Fibroblast of the aortic adventitia (primary cell): Measurements from ENCODE around the gene PSTPIP1. TPM values are rescaled to one million over a fixed set of nuclear protein-coding genes. Genes with fewer than 3 reads are reported as not detected.

ENCODE experiments used
- DNase-seq: peaks from one replicate; pipeline ENCODE4 v3.0.0-alpha.2; 2010; ENCODE audit warnings: low read depth
- H3K4me3 ChIP-seq: 2 replicates; pipeline ENCODE4 v1.5.1; 2011; ENCODE audit warnings: low read depth, mild to moderate bottlenecking, control low read depth, low read length, moderate library complexity
- total RNA-seq: library from RNA; depleted of rRNA; stranded (reverse); fragments of >200 nt; gene quantifications from 2 replicates; pipeline ENCODE4 v1.2.3, GENCODE V29; 2012; ENCODE audit warnings: low replicate concordance
- TF ChIP-seq, protein P1 (sequence below): IDR thresholded peaks from 2 replicates; pipeline ENCODE4 v1.5.1; 2011; ENCODE audit warnings: mild to moderate bottlenecking, low read length, control low read depth, inconsistent platforms; ENCODE audit not compliant: insufficient read depth

The PSTPIP1 gene
- total RNA-seq, 1 donor, result 0.18 TPM

DNA sequence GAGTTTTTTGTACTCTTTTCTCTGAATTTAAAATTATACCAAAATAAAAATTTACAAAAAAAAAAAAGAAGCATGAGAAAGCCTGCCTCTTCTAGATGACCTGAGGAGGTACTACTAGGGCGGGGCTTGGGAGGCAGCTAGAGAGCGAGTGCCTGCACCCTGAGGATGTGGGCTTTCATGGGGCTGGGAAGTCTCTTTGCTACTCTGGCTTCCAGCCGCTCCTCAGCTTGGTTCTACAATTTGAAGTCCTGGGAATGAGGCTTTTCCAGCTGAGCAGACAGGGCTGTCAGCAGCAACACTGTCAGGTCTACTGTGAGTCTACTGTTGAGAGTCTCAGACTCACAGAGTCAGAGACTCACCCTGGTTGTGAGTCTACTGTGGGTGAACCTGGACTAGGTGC is 8.2 kb upstream of the PSTPIP1 start:
- DNase-seq, result no peak
- H3K4me3 ChIP-seq, result no peak overlapping the region
- TF ChIP-seq, protein P1, sequence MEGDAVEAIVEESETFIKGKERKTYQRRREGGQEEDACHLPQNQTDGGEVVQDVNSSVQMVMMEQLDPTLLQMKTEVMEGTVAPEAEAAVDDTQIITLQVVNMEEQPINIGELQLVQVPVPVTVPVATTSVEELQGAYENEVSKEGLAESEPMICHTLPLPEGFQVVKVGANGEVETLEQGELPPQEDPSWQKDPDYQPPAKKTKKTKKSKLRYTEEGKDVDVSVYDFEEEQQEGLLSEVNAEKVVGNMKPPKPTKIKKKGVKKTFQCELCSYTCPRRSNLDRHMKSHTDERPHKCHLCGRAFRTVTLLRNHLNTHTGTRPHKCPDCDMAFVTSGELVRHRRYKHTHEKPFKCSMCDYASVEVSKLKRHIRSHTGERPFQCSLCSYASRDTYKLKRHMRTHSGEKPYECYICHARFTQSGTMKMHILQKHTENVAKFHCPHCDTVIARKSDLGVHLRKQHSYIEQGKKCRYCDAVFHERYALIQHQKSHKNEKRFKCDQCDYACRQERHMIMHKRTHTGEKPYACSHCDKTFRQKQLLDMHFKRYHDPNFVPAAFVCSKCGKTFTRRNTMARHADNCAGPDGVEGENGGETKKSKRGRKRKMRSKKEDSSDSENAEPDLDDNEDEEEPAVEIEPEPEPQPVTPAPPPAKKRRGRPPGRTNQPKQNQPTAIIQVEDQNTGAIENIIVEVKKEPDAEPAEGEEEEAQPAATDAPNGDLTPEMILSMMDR, result no peak

DNA sequence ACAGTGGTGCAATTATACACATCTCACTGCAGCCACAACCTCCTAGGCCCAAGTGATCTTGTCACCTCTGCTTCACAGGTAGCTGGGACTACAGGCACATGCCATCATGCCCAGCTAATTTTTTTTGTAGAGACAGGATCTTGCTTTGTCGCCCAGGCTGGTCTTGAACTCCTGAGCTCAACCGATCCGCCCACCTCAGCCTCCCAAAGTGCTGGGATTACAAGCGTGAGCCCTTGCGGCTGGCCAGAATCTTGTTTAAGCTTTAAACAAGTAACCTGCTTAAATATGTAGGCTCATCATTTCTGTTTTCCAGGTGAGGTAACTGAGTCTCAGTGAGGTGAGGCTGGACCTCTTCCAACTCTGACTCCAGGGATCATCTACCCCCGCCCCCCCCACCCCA is 7.7 kb upstream of the PSTPIP1 start:
- TF ChIP-seq, protein P1, result no peak
- no peak overlapping the region for H3K4me3 ChIP-seq
- DNase-seq, result no peak

DNA sequence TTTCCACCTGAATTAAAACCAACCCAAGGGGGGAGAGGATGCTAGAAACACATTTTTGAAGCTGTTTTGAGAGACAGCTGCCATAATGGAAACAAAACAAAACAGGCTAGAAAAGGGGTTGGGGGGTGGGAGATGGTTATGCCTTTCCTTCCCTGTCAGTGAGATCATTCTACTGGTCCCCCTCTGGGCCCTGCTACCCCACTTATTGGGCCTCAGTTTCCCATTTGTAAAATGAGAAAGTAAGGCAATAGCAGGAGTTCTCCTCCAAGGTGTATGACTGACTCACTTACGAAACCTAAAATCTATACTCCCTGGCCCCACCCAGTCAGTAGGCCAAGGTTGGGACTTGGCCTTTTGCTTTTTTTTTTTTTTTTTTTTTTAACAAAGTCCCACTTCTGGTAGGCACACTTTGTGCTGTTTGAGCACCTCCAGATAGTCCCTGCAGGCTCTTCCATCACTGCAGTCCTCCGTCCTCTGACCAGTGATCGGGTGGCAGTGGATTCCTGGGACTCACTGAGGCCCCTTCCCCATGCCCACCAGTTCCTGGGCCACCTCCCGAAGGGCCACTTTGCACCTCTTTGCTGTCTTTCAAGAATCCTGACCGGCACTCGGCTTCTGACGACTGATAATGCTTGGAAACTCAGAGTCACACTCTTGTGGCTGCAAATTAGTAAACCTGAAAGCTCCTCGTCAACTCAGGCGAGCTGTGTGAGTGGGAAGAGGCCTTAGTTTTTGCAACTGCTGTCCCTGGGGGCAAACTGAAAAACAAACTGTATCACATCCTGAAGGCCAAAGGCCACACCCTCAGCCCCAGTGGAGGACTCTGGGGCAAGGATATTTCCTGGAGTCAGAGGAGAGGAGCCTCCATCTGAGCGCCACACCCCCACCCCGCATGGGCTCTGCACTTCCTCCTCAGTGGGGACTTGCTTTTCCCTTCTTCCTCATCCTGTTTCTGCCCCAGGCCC is 6.7 kb upstream of the PSTPIP1 start:
- DNase-seq, result no peak
- H3K4me3 ChIP-seq, result no peak overlapping the region
- TF ChIP-seq, protein P1, result no peak

DNA sequence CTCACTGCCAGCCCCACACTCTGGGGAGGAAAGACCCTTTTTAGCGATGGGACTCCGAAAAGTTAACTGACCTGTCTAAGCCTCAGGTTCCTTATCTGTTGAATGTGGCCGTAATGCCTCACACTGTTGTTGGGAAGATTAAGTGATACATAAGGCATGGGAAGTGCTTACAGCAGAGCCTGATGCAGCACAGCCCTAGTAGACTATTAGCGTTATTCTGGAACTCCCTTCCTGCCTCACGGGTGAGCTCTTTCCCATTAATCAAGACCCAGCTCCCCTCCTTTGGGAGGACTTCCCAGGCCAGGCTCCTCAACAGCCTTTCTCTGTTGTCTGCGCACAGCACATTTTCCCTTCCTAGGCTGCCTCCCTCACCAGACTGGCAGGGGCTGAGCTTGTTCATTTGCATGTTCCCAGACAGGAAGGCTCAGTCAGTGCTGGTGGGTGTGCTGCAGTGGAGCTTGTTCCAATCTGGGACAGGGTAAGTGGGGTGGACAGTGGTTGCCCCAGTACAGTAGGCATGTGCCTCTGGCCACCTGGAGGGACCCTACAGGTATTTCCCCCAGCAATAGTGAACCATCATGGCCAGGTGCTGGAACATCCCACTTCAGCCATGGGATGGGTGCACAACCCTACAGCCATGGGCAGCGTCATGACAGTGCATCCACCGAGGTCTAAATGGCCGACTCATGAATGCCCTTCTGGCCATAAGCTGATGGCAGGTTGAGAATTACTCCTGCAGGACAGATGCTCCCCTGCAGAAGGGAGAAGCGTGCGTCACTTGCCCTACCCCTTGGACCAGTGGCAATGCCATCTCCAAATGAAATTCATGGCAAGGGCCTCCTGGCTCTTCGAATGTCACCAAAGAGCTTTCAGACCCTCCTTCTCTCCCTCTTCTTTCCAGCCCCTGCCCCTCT is 5.8 kb upstream of the PSTPIP1 start:
- no peak for DNase-seq
- TF ChIP-seq, protein P1, result no peak
- H3K4me3 ChIP-seq, result no peak overlapping the region

DNA sequence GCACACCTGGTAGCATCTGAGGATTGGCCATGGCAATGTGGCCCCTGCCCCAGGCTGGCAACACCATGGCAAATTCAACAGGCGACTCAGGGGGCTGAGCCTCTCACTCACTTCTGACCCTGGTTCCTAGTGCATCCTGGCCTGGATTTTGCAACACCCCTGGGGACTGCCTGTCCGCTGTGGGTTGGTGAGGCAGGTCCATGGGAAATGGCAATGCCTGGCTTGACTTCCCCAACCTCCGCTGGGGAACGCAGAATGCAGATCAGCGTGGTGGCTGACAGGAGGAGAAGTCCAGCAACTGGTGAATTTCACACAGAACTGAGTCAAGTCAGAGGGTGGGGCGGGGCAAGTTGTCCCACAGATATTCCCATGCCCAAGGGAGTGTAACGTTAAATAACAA is 3.9 kb upstream of the PSTPIP1 start:
- no peak for DNase-seq
- H3K4me3 ChIP-seq, result no peak overlapping the region
- TF ChIP-seq, protein P1, result no peak

DNA sequence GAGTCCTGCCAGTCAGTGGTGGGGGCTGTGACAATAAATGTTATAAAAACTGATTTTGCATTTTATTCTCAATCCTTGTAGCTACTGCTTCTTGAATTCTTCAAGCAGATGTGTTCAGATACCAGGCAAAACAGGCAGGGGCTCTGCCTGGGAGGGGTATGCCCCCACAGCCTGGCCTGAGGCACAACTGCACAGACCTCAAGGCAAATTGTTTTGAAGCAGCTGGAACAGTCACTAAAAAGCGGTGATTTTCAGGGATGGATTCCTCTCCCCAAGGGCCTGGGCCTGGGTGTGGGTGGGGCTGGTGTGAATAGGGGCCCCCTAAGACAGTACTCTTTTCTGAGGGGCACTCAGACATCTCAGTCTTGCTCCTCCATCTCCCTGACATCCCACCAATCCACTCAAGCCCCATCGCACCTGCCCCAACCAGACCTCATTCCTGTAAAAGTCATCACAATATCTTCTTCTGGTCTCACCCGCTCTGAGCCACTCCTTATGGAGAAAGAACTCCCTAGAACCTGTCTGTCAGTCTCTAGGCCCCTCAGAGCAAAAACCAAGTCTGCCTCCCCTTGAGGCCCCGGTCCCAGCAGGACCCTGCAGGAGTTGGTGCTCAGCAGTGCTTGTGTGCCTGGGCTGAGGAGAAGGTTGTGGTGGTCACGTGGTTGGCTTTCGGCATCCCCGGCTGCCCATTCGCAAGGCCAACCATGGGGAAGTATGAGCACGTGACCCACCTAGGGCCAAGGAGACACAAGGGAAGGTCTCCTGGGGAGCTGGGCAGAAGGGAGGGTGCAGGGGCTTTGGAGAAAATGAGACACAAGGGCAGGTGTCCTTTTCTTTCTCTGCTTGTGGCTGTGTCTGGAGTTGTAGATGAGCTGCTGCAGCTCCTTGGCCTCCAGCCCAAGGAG is 2.9 kb upstream of the PSTPIP1 start:
- no peak for DNase-seq
- TF ChIP-seq, protein P1, result no peak
- no peak overlapping the region for H3K4me3 ChIP-seq
